ENCODE measurements around the gene MCOLN2.
"Not testable (repeated sequence)": the region's sequence is repeated elsewhere in the genome, so short reads cannot be mapped to it uniquely, and the experiment has no call there.

MCOLN2 gene

DNA sequence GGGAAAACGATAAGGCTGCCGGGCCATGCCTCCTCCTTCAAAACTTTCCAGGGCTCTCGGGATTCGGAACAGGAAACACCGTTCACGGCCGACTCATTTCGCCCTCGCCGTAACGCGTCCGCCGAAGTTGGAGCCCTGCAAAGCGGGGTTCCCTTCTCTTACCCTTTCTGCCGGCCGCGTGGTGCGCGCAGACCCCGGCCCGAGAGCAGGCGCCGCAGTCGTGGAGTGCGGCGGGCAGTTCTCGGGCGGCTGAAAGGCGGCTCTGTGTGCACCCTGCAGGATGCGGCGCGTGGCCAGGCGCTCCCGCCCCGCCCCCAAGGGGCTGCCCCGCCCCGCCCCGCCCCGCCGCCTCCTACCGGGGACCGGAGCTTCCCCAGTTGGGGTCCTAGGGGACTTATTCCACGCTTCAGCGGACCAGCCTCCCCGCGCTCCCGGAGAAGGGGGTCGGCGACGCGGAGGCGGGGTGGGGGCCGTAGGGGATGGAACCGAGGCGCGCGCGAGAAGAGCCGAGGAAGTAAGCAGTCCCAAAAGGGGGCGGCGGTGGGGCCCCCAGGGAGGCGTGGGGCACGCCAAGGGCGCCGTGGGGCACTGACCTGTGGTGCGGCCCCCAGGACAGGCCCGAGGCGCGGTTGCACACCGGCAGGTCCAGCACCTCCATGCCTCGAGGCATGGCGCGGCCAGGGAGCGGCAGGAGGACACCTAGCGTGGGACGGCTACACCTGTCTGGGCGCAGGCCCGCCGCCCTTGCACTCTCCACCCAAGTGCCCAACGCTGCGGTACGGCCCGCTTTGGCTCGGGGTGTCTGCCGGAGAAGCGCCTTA lies at the start of gene MCOLN2:
MCOLN2 (minus strand) TSS at position 268 of the 821 bp plus-strand sequence; CDS start at position 27, 241 bp downstream.
- no peak for DNase-seq

DNA sequence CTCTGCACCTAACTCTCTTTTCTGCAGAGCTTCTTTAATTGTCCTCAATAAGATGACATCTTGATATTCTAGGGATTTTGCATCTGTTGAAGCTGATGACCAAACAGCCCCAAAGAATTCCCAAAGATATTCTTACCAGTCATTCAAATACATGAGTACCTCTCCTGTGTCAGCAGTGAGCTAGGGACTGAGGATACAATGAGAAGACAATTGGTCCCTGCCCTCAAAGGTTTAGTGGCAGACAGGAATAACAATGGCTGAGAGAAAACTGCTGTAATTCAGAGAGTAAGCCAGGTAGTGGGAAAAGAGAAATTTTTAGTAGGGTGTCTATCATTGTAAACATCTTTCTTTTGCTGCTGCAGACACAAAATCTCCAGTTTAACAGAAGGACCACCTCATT lies 45.5 kb upstream of the MCOLN2 start:
- no peak for DNase-seq

DNA sequence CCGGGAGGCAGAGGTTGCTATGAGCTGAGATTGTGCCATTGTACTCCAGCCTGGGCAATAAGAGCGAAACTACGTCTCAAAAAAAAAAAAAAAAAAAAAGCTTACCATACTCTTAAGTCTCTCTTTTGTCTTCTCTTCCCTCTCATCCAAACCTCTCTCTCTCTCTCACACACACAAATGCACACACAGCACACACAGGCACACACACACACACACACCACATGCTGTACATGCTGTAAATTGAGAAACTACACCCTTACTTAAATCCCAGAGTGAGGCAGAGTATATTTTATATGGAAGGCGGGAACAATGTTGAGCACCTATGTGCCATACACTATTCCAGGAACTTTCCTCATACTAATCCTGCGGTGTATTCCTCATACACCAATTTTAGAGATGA lies 44.9 kb upstream of the MCOLN2 start:
- no peak for DNase-seq

DNA sequence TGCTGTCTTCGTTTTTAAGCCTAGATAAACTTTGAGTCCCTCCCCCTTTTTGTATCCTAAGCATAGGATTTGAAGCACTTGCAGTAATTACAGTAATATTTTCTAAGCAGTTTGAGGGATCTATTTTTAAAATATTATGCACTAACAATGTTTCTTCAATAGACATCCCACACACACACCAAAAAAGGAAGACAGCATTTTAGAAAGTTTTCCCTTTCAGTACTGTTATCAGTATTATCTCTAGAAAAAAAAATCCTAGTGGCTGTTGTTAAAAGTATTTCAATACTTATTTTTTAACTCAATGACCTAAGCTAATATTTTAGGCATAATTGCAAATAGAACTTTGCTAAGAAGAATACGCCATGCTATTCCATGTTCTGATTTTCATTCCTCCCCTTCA lies 36.3 kb upstream of the MCOLN2 start:
- DNase-seq, result no peak

DNA sequence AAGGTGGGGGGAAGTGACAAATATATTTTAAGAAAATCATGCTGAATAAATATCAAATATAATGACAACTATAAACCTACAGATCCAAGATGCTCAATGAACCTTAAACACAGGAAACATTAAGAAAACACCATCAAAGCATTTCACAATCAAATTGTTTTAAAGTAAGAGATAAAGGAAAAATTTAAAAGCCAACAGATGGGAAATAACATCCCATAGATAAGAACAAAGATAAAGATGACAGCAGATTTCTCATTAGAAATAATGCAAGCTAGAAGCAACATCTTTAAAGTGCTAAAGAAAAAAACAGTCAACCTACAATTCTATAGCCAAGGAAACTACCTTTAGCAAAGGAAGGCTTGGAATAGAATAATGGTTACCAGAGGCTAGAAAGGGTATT lies 33.6 kb upstream of the MCOLN2 start:
- no peak for DNase-seq

DNA sequence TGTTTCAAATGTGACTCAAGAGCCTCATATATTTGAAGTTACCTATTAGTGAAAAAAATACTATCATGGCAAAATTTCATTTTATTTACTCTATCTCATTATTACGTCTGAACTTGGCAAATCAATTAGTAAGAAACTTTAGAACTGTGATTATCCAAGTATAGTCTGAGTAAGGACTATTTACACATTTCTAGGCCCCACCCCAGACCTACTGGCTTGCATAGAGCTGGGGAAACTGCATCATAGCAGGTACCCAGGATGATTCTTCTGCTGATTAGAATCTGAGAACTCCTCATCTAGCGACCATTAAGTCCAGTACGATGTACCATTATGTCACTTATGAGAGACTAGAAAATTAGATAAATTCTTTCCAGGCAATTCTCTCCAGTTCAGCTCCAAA lies 31.2 kb upstream of the MCOLN2 start:
- no peak for DNase-seq

DNA sequence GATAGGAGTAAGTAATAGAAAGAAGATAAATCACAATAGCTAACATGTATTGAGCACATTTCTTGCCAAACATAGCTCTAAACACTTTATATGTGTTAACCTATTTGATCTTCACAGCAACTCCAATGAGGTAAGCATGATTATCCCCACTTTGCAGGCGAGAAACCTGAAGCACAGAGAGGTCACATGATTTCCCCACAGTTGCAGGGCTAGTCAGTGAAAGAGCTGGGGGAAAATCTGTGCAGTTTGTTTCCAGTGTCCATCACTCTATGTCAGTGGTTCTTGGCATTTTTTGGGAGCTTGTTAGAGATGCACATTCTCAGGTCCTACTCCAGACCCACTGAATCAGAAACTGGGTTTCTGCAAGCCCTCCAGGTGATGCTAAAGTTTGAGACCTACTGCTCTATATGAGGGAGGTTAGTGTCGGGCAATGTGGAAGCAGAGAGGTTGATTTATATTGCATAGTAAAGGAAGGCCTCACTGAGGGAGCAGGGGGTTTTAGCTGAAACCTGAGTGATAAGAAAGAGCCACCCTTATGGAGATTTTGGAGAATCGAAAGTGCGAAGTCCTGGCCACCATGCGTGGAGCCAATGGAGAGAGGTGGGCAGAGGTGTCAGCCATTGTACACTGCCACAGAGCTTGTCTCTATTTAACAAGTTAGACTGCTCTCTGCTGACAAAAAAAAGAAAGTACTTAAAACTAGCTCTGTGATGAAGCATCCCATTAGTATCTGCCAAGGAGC lies 30.5 kb upstream of the MCOLN2 start:
- no peak for DNase-seq

DNA sequence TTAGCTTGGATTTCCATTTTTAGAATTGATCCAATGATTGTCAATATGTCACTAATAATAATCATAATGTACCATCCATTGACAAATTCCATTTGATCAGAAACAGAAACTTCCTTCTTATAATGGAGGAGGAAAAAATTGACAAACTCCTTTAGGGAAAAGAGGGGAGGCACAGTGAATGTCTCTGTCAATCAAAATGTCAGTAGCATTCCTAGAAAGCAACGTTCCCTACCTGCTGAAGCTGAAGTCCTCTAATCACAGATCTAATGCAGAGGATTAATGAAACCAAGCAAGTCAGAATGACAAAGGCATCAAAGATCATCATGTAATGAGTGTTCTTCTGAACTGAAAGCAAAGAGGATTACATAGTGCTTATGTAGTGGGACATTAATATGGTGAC lies 29.0 kb upstream of the MCOLN2 start:
- DNase-seq, result no peak

DNA sequence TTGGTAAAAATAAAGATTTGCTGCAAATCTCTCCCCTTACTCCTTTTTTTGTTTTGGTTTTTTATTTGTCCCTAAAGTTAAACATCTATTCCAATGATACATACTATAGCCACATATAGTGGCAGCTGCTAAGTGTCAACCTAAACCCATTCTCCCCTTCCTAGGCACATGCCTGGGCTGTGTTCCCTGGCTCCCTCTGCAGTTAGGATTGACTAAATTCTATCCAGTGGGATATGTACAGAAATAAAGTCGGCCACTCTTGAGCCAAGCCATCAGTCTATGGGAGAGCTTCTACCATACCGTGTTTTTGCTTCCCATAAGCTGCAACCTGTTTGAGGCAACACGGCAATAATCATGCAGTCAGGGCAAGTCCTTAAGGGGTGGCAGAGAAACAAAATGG lies 27.8 kb upstream of the MCOLN2 start:
- DNase-seq, result no peak

DNA sequence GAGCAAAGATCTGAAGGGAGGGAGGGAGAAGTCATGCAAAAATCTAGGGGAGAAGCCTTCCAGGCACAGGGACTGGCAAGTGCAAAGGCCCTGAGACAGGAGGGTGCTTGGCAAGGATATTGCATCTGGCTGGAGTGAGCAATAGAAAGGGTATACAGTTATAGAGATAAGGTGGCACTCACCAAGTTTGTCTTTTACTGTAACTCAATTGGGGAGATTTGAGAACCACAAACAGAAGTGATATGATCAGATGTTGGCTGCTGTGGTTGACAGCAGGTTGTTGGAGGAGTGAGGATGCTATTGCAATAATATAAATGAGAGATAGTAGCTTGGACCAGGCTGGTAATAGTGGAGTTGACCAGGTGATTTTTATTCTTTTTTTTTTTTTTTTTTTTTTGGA lies 25.8 kb upstream of the MCOLN2 start:
- no peak for DNase-seq

DNA sequence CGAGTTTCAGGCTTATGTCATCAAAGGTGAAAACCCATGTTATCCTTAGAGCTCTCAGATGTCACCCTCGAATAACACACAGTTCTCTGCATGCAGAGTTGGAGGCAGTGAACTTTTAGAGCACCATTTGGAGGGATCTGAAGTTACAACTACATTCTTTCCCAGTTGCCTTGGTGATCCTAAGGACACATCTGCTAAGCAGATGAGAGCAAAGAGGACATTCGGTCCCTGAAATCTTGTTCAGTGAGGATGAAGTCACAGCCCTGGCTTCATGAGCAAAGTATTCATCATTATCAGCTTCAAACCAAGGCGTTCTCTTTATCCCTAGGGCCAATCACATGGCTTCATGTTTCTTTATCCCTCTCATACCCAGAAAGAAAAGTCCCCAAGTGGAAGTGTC lies 23.1 kb upstream of the MCOLN2 start:
- DNase-seq, result no peak

DNA sequence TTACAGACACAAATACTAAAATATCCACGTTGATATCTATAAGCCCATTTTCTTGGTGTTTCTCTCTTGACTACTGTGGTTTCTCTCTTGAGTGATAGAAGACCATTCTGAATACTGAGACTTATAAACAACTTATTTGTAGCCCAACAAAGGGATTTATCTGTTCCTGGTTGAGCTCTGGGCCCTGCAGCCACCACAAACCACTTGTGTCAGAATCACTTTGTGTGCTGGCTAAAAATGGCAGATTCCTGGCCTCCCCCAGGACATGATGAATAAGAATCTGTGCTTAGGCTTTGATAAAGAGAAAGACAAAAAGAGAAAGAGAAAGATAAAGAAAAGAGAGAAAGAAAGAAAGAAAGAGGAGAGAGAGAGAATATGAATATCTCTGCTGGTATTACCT lies 18.9 kb upstream of the MCOLN2 start:
- DNase-seq, result no peak

DNA sequence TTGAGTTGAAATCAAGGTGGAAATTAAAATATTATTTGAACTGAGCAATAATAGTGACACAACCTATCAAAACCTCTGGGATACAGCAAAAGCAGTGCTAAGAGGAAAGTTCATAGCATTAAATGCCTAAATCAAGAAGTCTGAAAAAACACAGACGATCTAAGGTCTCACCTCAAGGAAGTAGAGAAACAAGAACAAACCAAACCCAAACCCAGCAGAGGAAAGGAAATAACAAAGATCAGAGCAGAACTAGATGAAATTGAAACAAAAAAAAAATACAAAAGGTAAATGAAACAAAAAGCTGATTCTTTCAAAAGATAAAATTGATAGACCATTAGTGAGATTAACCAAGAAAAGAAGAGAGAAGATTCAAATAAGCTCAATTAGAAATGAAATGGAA lies 8.7 kb upstream of the MCOLN2 start:
- not testable (repeated sequence) for DNase-seq

DNA sequence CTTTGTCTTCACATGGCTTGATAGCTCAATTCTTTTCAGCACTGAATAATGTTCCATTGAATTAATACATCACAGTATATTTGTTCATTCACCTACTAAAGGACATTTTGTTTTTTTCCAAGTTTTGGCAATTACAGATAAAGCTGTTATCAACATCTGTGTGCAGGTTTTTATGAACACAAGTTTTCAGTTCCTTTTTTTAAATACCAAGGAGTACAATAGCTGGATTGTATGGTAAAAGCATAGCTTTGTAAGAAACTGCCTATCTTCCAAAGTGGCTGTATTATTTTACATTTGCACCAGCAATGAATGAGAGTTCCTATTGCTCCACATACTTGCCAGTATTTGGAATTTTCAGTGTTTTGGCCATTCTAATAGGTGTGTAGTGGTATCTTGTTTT lies 4.8 kb upstream of the MCOLN2 start:
- DNase-seq, result no peak

DNA sequence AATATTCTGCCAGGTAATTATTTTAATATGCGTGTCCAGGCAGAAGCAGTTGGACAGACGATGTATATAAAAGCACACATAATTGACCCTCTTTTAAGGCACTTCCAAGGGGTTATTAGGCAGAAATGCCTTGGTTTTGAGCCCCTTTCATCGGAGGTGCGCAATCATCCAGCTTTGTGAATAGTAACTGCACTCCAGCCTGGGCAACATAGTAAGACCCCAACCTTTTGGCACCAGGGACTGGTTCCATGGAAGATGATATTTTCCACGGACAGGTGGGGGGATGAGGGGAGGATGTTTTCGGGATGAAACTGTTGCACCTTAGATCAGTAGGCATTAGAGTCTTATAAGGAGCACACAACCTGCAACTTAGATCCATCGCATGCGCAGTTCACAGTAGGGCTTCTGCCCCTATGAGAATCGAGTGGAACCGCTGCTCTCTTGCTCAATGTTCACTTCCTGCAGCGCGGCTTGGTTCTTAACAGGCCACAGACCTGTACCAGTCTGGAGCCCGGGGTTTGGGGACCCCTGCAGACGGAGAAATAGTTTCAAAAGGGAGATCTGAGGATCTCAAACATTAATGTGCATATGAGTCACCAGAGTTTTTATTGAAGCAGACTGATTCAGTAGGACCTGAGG lies 1.8 kb upstream of the MCOLN2 start:
- no peak for DNase-seq

DNA sequence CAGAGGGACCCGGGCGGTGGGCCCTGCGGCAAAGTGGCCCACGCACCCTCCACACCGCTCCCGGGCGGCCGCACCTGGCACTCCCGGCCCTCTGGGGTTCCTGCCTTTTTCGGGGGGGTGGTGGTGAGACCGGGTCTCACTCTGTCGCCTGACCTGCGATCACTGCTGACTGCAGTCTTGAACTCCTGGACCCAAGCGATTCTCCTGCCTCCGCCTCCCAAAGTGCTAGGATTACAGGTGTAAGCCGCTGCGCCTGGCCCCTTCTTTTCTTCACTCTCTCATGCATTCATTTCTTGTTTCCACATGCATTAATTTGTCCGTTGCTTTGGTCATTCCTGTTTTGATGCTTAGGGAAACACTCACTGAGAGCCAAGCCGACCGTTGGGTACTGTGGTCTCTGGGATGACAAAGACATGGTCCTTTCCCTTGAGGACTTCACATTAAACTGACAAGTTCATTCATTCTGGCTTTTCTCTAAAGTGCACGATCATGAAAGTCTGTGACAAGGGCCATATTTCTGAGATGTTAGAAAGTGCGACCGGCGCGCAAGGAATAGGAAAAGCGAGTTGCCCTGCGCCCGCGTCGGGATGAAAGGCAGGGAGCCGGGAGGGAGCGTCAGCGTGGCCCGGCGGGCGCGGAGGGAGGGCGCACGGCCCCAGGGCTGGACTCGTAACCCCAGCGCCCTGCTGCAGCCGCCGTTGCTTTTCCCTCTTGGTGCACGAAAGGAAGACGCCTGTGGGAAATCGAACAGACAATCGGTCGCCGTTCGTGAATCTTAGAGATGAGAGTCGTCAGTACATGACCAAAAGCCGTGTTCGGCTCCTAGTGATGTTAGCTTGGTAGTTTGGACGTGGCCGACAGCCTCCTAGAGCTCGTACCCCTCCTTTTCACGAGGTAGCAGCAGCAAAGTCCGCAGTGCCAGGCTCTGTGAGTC lies 1.0 kb upstream of the MCOLN2 start:
- no peak for DNase-seq

DNA sequence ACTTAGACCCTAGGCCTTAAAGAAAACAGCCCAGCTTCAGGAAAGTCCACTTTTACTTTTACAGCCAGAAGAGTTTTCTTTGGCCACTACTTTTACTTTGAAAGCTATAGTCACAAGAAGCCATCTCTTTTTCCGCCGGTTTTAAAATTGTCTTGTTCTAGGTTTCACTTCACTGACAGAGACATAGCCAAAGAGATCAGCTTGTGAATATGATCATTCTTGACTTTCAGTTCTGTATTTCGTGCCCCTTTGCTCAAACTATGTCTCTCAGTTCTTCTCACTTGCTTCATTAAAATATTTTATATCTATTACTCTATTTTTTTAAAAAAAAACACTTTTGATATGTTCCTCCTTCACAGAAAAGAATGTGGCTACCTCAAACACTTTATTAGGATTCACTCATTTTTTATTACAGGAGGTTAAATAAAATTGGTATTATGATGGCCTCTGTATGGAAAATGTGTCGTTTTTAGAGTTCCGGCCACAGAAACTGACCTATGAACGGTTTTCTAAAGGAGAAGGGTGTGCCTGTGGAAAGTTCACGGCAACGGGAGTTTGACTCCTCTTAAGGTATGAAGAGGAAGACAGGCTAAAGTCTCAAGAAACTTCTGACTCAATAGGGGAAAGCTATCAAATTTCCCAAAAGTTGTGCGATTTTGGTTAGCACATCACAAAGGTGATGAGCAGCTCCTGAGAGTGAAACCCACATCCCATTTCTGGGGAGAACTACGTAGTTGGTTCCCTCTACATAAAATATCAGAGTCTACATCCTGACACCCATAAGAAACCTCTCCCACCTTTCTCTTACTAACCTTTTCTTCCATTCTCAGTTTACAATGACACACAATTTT lies 1.2 kb downstream of the MCOLN2 start:
- no peak for DNase-seq

DNA sequence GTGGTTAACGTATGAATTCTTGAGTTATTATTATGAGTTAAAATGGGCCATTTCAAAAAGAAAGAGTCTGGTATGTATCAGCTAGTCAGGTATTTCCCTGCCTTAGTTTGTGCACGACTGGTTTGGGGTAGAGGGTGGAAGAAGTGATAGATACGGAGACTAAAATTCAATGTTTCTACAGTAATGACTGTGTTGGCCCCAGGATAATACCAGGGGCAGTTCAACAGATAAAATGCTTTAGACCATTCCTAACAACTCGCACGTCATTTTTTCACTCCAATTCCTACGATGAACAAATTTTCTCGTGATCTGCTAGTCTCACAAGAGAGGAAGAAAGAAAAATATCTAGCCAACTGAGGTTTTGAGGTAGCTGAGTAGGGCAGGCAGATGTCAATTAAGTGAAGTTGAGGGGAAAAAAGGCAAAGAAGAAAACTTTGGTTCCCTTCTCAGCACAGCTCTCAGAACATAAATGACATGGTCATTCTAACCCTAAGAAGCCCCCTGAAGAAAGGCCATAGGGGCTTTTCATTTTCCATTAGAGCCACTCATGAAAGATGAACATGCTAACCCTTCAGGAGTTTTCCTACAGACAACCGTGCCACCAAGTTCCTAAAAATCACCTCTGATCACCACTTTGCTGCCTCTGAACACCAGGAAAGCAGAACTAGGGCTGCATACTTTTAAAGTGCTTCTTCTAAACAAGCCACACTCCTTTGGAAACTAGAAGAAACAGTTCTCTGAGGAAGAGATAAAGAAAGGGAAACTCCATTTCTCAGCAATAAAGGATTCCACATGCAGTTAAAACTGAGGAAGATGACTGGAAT lies 5.6 kb downstream of the MCOLN2 start:
- DNase-seq, result no peak

DNA sequence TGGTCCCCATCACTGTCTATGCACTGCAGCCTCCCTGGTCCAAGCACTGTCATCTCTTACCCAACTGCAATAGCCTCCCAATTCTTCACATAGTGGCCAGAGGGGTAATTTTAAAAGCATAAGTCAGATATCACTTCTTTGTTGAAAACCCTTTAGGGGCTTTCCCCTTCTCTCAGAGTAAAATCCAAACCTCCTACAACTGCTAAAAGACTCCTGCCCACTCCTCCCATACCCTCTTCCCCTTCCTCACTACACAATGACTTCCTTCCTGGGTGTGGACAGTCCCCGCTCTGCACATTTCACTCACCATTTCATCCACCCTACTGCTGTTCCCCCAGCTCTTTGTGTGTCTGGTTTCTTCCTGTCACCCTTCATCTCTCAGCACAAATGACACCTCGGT lies 8.3 kb downstream of the MCOLN2 start:
- no peak for DNase-seq

DNA sequence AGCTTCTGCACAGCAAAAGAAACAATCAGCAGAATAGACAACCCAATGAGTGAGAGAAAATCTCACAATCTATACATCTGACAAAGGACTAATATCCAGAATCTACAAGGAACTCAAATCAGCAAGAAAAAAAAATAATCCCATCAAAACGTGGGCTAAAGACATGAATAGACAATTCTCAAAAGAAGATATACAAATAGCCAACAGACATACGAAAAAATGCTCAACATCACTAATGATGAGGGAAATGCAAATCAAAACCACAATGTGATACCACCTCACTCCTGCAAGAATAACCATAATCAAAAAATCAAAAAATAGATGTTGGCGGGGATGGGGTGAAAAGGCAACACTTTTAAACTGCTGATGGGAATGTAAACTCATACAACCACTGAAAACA lies 10.4 kb downstream of the MCOLN2 start:
- DNase-seq, result not testable (repeated sequence)

DNA sequence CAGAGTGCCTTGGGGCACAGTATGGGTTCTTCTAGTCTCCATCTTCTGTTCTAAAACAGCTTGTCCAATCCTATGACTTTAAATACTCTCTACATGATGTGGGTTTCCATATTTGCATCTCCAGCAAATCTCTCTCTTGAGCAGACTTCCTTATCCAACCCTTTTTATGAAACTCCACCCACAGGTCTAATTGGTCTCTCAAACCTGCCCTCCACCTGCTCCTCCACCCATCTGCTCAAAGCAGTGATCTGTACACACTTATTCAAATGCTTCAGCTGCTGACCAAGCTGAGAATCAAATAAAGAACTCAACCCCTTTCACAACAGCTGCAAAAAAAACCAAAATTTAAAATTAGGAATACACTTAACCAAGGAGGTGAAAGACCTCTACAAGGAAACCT lies 11.5 kb downstream of the MCOLN2 start:
- no peak for DNase-seq
